IPS DF 19.7 (cell line): ENCODE data around the gene WNT7B.

ENCODE experiments used
- DNase-seq: peaks from one replicate; pipeline ENCODE4 v3.0.0-alpha.2; 2013; ENCODE audit warnings: low read depth, low spot score

The WNT7B gene

GRCh38 chr22:45876136-45877035, 100.6 kb downstream of the WNT7B start:
- no peak for DNase-seq

DNA sequence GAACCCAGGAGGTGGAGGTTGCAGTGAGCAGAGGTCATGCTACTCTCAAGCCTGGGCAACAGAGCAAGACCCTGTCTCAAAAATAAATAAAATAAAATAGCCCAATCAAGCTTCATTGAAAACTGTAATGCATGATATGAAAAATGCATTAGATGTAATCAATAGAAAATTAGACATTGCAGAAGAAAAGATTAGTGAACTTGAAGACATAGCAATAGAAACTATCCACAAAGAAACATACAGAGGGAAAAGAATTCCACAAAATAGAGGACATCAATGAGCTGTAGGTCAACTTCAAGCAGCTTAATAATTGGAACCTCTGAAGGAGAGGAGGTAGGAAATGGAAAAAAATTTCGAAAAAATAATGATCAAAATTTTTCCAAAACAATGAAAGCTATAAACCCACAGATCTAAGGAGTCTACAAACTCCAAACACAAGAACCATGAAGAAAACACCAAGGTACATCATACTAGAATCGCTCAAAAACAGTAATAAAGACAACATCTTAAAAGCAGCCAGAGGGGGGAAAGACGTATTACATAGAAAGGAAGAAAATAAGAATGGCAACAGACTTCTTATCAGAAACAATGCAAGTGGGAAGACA, 104.2 kb downstream of the WNT7B start:
- no peak for DNase-seq

DNA sequence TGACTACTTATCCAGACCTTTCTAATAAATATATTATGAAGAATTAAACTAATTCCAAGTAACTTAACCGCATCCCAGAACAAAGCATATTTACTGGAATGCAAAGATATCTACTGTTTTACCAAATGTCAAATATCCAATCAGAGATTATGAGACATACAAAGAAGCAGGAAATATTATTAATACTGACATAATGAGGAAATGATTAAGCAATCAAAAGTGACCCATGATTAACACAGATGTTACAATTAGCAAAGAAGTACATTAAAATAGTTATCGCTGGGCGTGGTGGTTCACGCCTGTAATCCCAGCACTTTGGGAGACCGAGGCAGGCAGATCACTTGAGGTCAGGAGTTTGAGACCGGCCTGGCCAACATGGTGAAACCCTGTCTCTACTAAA, 105.2 kb downstream of the WNT7B start:
- no peak for DNase-seq
